ENCODE results near the gene LEAP2. TPM values are rescaled to one million over a fixed set of nuclear protein-coding genes. Genes with fewer than 3 reads are reported as not detected.
A peak's percentile ranks its signal among the peaks of the same experiment; 100 is the strongest.

LEAP2 gene
- polyA plus RNA-seq, 2 of the 4 experiments (the other 2 are of a cell fraction) = 1.6 to 4.8 TPM

DNA sequence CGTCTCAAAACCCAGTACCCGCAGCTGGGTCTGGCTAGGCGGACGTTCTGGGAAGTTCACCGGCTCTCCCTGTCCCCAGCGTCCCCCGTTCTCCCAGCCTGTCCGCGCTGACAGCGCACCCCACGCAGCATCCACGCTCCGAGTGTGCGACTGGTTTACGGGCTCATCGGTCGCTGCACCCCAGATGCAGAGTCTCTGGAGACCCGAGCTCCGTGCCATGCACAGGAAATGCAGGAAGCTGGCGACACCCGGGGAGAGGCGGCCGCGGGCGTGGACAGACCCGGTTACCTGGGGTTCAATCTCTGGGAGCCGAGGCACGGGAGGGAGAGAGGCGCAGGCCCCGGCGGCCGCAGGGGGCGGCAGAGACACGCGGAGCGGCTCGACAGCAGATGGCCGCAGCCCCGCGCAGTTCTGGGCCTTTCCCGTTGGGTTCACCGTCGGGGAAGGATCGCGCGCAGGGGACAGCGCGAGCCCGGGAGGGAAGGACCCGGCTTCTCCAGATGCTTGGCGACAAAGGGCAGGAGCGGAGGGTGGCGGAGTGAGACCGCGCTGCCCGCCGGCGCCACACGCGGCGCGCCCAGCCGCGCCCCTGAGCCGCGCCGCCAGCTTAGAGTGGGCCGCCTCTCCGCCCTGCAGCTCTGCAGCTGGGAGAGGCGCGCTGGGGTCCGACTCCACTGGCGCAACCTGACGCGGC, 43.6 kb upstream of the LEAP2 start (continued):
- TF ChIP-seq, protein P1, sequence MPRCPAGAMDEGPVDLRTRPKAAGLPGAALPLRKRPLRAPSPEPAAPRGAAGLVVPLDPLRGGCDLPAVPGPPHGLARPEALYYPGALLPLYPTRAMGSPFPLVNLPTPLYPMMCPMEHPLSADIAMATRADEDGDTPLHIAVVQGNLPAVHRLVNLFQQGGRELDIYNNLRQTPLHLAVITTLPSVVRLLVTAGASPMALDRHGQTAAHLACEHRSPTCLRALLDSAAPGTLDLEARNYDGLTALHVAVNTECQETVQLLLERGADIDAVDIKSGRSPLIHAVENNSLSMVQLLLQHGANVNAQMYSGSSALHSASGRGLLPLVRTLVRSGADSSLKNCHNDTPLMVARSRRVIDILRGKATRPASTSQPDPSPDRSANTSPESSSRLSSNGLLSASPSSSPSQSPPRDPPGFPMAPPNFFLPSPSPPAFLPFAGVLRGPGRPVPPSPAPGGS (IDR thresholded peaks at IDR 0.05) = no peak
- TF ChIP-seq KDM1A (IDR thresholded peaks at IDR 0.05; ENCODE audit: low read depth) (no peak), FOSL2 (IDR thresholded peaks at IDR 0.05) (no peak), FOSL2 (CRISPR knock-in tag; IDR thresholded peaks at IDR 0.05) (no peak), ESRRA (IDR thresholded peaks at IDR 0.05; ENCODE audit: borderline replicate concordance, low read length) (no peak), CBX8 (IDR thresholded peaks at IDR 0.05) (no peak), MAZ (IDR thresholded peaks at IDR 0.05; ENCODE audit: borderline replicate concordance, low read depth, low read length) (no peak), CHD4 (IDR thresholded peaks at IDR 0.05; ENCODE audit: borderline replicate concordance) (no peak), RCOR1 (IDR thresholded peaks at IDR 0.05; ENCODE audit: low read depth, low read length) (no peak), GATA3 (IDR thresholded peaks at IDR 0.05; ENCODE audit: borderline replicate concordance) (no peak; the same call in 1 of the 2 replicates), RNF2 (IDR thresholded peaks at IDR 0.05; ENCODE audit: borderline replicate concordance, low read depth) (no peak), EP300 (IDR thresholded peaks at IDR 0.05) (no peak), FOXS1 (CRISPR knock-in tag; IDR thresholded peaks at IDR 0.05) (no peak), RAD21 (conservative IDR thresholded peaks at IDR 0.05 in 1 of 2, IDR thresholded peaks at IDR 0.05 in 1 of 2) (peak; percentile 65 to 82; a peak in 4 of 5 replicates), TFCP2L1 (CRISPR knock-in tag; IDR thresholded peaks at IDR 0.05) (no peak), SMC3 (IDR thresholded peaks at IDR 0.05) (peak; percentile 56), RARB (CRISPR knock-in tag; IDR thresholded peaks at IDR 0.05) (no peak), HDAC2 (IDR thresholded peaks at IDR 0.05) (no peak), RFX5 (IDR thresholded peaks at IDR 0.05) (no peak), KDM5A (IDR thresholded peaks at IDR 0.05) (no peak), CHD2 (IDR thresholded peaks at IDR 0.05; ENCODE audit: low read length, partially characterized antibody) (no peak), HOXA7 (CRISPR knock-in tag; IDR thresholded peaks at IDR 0.05) (no peak), SREBF2 (IDR thresholded peaks at IDR 0.05) (no peak), MYC (IDR thresholded peaks at IDR 0.05; ENCODE audit: borderline replicate concordance, low read length) (peak; percentile 83; the same call in 1 of the 2 replicates), CEBPB (IDR thresholded peaks at IDR 0.05) (no peak), JUN (IDR thresholded peaks at IDR 0.05) (peak in 1 of 2 experiments; percentile 31; a peak in 2 of 5 replicates)
- TF ChIP-seq, protein P2, sequence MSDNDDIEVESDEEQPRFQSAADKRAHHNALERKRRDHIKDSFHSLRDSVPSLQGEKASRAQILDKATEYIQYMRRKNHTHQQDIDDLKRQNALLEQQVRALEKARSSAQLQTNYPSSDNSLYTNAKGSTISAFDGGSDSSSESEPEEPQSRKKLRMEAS (IDR thresholded peaks at IDR 0.05) = peak; percentile 75
- TF ChIP-seq, protein P3, sequence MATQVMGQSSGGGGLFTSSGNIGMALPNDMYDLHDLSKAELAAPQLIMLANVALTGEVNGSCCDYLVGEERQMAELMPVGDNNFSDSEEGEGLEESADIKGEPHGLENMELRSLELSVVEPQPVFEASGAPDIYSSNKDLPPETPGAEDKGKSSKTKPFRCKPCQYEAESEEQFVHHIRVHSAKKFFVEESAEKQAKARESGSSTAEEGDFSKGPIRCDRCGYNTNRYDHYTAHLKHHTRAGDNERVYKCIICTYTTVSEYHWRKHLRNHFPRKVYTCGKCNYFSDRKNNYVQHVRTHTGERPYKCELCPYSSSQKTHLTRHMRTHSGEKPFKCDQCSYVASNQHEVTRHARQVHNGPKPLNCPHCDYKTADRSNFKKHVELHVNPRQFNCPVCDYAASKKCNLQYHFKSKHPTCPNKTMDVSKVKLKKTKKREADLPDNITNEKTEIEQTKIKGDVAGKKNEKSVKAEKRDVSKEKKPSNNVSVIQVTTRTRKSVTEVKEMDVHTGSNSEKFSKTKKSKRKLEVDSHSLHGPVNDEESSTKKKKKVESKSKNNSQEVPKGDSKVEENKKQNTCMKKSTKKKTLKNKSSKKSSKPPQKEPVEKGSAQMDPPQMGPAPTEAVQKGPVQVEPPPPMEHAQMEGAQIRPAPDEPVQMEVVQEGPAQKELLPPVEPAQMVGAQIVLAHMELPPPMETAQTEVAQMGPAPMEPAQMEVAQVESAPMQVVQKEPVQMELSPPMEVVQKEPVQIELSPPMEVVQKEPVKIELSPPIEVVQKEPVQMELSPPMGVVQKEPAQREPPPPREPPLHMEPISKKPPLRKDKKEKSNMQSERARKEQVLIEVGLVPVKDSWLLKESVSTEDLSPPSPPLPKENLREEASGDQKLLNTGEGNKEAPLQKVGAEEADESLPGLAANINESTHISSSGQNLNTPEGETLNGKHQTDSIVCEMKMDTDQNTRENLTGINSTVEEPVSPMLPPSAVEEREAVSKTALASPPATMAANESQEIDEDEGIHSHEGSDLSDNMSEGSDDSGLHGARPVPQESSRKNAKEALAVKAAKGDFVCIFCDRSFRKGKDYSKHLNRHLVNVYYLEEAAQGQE (IDR thresholded peaks at IDR 0.05) = no peak
- TF ChIP-seq, protein P4, sequence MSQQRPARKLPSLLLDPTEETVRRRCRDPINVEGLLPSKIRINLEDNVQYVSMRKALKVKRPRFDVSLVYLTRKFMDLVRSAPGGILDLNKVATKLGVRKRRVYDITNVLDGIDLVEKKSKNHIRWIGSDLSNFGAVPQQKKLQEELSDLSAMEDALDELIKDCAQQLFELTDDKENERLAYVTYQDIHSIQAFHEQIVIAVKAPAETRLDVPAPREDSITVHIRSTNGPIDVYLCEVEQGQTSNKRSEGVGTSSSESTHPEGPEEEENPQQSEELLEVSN (IDR thresholded peaks at IDR 0.05; ENCODE audit: borderline replicate concordance, low read depth) = no peak; the same call in 1 of the 2 replicates
- TF ChIP-seq, protein P5, sequence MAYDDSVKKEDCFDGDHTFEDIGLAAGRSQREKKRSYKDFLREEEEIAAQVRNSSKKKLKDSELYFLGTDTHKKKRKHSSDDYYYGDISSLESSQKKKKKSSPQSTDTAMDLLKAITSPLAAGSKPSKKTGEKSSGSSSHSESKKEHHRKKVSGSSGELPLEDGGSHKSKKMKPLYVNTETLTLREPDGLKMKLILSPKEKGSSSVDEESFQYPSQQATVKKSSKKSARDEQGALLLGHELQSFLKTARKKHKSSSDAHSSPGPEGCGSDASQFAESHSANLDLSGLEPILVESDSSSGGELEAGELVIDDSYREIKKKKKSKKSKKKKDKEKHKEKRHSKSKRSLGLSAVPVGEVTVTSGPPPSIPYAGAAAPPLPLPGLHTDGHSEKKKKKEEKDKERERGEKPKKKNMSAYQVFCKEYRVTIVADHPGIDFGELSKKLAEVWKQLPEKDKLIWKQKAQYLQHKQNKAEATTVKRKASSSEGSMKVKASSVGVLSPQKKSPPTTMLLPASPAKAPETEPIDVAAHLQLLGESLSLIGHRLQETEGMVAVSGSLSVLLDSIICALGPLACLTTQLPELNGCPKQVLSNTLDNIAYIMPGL (CRISPR knock-in tag; IDR thresholded peaks at IDR 0.05; ENCODE audit: borderline replicate concordance) = peak; percentile 88; the same call in 1 of the 2 replicates
- TF ChIP-seq, protein P6, sequence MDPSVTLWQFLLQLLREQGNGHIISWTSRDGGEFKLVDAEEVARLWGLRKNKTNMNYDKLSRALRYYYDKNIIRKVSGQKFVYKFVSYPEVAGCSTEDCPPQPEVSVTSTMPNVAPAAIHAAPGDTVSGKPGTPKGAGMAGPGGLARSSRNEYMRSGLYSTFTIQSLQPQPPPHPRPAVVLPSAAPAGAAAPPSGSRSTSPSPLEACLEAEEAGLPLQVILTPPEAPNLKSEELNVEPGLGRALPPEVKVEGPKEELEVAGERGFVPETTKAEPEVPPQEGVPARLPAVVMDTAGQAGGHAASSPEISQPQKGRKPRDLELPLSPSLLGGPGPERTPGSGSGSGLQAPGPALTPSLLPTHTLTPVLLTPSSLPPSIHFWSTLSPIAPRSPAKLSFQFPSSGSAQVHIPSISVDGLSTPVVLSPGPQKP (IDR thresholded peaks at IDR 0.05; ENCODE audit: low read depth, low read length) = no peak
- TF ChIP-seq, protein P7, sequence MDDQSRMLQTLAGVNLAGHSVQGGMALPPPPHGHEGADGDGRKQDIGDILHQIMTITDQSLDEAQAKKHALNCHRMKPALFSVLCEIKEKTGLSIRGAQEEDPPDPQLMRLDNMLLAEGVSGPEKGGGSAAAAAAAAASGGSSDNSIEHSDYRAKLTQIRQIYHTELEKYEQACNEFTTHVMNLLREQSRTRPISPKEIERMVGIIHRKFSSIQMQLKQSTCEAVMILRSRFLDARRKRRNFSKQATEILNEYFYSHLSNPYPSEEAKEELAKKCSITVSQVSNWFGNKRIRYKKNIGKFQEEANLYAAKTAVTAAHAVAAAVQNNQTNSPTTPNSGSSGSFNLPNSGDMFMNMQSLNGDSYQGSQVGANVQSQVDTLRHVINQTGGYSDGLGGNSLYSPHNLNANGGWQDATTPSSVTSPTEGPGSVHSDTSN (IDR thresholded peaks at IDR 0.05) = no peak
